OCI-LY7 (cell line): Measurements from ENCODE around the gene WWOX.

ENCODE experiments used
- CTCF ChIP-seq: fragments of 200-600 bp; sonication (generic); conservative IDR thresholded peaks from 2 replicates; pipeline ENCODE4 v1.5.1; 2014; ENCODE audit warnings: mild to moderate bottlenecking, antibody characterized with exemption, low read length, moderate library complexity, mixed read lengths
- EZH2phosphoT487 ChIP-seq: fragments of 200-600 bp; sonication (generic); IDR thresholded peaks from 2 replicates; pipeline ENCODE4 v1.6.1; 2018; ENCODE audit warnings: low read depth, borderline replicate concordance, mild to moderate bottlenecking, mixed run types, antibody characterized with exemption, low read length, moderate library complexity, mixed read lengths

GRCh38 chr16:78659216-78659615 is 559.8 kb downstream of the WWOX start:
- TF ChIP-seq CTCF, result no peak
- no peak for TF ChIP-seq EZH2phosphoT487
